Cerebellar nuclear complex (tissue), 1 donor: ENCODE measurements around the gene HERC2.
"Not testable (repeated sequence)": the region's sequence is repeated elsewhere in the genome, so short reads cannot be mapped to it uniquely, and the experiment has no call there.

ENCODE experiments used
- DNase-seq, 2 experiments: peaks; one replicate each; lab custom pipeline; 2025; lab: John Stamatoyannopoulos, UW

Gene HERC2

DNA sequence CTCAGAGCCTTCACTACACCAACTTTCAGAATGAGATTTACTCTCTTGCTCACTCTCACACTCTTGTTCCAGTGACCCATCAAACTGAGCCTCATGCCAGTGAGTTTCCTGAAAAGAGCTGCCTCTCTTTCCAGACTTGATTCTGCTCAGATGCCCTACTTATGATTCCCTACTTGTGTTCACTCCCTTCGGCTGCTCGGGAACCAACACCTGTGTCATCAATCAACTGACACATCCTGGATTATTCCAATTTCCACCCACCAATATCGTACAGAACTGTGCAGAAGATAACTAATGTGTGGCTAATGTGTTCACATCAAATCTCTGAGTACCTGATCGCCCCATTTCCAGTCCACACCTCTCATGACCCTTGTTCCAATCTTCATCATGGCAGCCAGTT, 100.3 kb downstream of the HERC2 start:
- DNase-seq, result not testable (repeated sequence)

DNA sequence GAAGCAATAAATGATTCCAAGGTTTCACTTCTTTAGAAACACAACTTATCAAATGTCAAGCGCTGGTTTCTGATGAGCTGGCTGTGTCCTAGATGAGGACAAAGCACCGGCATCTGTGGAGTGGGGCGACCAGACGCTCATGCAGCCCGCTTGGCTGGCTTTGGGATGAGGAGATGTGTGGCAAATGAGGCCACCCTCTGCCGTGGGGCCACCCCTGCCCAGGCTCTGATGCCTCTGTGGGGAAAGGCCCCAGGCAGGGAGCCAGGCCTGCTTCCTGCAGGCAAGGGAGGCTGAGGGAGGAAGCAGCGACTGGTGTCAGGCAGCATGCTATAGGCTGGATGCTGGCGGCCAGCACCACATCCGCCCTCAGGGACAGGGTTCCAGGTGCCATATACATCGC, 102.9 kb downstream of the HERC2 start:
- DNase-seq, result no peak

DNA sequence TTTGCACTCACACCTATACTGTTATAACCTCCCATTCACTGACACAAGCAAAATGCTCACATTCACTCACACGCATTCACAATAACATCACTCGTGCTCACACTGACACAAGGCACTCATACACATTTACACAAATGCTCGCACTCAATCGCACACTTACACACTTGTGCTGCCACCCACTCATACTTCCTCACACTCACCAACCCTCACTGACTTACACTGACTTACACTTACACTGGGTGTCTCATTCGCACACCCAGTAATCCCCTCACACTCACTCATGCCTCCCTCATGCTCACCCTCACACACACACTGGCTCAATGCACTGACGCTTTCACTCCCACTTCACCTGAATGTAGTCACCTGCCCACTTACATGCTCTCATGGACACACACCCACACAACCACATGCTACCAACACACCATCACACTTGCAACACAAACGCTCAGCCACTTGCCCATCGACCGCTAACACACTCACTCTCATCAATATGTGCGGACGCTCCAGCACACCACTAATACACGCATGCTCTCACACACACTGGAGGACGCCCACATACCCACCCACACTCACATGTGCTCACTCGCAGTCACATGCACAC, 104.9 kb downstream of the HERC2 start:
- DNase-seq, result not testable (repeated sequence)

DNA sequence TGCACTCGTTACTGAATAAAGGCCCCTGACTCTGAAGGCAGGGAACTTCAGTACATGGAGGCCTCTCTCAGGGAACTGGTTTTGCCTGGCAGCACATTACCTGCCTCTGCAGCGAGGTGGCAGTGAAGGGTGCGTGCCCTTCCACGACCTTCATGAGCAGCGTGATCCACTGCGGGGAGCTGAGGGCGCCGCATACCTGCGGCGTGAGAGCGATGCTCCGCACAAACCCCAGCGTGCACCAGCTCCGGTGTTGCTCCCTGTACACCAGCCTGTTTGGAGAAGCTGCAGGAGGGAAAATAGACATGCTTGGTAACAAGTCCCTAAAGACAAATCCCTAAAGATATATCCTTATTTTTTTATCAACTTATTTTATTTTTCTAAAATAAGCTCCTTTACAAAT, 106.5 kb downstream of the HERC2 start:
- DNase-seq, result not testable (repeated sequence)

DNA sequence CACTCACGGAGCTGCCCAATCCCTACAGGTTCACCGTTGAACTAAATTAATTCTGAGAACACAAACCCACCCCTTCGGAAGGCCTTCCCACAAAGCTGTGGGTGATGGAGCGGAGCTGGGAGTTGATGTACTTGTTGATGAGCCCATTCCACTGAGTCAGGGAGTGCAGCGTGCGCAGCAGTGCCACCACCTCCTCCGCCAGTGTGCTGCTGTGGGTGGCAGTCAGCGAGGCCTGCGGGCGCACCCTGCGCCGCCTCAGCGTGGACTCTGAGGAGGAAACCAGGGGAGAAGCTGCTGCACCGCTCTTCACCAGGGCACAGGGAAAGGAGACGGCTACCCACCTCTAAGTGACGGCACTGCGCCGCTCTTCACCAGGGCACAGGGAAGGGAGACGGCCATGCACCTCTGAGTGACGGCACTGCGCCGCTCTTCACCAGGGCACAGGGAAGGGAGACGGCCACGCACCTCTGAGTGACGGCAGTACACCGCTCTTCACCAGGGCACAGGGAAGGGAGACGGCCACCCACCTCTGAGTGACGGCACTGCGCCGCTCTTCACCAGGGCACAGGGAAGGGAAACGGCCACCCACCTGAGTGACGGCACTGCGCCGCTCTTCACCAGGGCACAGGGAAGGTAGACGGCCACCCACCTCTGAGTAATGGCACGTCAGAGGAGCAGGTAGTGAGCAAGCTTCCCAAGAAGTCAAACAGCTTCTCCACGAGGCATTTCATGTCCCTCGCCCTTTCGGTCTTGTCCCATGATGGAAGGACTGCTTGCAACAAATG, 107.8 kb downstream of the HERC2 start:
- DNase-seq, result not testable (repeated sequence)

DNA sequence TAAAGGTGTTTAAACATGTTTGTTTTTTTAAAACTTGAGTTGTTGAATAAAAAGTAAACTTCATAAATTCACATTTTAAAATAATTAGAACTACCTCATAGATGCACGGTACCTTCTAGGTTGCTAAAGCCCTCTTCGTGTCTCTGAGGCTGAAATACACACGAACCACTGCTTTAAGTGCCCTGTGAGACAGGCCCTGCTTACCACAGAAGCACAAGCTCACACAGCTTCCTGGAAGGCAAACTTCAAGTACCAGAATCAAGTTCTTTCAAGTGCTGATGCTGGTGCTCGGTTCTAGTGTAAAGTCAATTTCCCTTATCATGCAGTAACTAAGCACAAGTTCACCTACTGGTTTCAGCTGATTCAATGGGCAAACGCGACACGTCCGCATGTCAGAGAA, 108.6 kb downstream of the HERC2 start:
- not testable (repeated sequence) for DNase-seq

DNA sequence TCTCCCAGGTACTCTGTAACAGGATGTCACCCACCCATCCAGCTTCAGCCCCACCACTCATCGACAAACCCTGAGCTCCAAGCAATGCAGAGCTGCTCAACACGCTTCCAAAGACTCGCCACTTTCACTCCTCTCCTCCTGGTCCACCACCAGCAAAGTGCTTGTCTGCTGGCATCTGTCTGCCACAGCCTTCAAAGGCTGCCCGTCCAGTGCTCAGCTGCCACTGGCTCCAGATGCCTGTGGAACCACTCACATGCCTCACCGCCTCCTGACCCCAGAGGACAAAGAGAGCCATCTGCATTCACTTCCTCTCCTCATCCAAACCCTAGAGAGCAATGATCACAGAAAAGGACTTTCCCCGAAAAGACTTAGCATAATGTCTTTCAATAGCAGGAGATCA, 113.4 kb downstream of the HERC2 start:
- no peak for DNase-seq

DNA sequence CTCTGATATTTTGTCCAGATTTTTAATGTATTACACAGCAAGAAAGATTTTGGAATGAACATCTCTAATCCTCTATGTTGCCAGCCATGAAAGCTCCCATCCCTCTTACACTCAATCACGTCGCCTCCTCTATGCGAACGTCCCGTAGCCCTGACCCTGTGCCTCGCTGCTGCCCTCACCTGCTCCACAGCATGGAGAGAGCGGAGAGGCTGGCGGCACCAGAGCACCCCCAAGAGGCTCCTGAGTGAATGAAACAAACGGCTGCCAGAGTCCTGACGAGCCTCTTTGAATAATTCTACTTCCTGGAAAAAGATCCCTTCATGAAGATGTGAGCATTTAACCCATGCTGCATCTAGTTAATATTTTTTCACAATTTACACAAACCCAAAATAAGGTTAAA, 116.3 kb downstream of the HERC2 start:
- not testable (repeated sequence) for DNase-seq

DNA sequence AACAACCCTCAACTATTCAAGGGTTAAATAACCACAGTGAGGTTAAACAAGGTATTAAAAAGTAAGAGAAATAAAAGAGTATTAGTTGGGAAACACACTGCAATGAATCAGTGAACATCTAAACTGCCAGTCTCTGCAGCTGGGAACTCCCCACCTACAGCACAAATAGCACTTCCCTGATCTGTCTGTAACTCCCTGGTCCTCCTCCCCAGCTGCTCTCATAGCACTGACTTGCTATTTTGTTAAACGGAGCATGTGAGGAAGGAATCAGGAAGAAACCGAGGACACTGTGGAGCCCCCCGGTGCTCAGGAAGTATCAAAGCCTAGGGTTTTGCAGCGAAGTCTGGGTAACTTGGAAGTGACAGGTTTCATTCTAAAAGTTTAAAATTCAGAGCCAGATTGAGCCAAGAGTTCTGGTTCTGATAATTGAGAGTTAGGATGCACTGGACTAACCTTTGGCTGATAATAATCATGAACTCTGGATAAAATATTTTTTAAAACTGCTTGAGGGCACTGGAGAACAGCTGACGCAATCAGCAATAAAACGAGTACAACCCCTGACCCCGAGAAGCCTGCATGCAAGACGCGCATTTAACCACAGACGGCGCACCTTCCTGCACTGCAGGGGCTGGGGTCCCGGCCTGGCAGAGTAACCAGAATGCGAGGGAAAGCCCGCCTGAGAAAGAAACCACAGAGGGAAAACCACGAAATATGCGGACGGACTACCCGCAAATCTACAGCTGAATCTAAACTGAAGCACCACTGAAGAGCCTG, 118.7 kb downstream of the HERC2 start:
- not testable (repeated sequence) for DNase-seq

DNA sequence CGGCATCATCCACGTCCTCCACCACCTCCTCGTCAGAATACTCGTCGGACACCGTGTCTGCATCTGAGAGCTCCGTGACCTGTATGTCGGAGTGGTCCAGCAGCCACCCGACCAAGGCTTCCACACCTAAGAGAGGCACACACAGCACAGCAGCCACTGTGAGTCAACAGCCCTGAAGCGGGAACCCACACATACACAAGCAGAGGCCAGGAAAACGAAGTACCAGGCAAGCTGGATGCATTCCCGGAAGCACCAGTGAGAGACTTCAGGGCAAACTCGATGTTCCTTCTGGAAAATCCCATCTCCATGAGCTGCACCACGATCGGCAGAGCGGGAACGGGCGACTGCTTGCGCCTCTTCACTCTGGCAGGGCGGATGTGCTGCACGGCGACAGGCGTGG, 119.9 kb downstream of the HERC2 start:
- DNase-seq, result not testable (repeated sequence)

DNA sequence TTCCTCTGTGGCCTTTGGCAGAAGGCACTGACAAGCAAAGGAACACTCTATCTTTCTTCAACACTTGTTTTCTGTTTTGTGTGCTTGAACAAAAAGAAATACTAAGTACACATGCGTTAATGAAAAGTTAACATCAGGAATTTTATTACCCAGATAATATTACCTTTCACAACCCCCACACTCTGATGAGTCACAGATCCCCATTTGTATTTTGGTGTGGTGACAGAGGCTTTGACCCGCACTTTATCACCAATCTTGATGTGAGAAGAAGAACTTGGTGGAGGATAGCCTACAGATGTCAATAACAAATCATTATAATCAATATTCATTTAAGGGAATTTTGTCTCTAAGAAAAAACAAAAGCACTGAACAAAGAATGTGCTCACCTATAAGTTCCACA, 123.8 kb downstream of the HERC2 start:
- not testable (repeated sequence) for DNase-seq

DNA sequence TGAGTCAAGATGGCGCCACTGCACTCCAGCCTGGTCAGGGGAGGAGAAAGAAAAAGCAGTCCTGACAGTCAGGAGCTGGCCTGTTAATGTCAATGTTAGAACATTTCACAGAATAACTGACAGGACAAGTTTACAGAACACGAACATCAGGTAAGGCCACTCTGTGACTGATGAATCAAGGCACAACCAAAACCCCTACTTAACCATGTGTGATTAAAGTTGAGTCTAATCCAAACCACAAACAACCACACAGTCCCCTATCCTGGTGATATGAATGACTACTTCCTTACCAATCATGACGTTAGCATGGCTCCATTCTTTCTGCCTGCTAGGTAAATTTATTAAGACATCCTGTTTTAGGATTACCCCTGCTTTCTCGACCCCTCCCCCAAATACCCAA, 124.3 kb downstream of the HERC2 start:
- not testable (repeated sequence) for DNase-seq

DNA sequence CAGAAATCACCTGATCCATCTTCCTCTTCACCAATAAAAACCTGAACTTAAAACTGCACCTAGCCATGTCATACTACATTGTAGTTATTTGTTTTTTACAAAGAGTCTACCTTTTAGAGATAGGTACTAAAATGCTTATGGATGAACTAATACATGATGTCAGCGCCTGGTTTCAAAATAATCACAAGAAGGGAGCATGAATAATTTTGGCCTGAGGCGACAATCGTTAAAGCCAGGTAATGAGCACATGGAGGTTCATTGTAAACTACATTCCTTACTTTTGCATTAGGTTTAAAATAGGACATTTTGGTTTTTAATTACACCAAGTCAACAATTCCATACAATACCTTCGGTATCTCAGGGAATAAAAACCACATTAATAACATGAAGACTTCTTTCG, 125.4 kb downstream of the HERC2 start:
- DNase-seq, result not testable (repeated sequence)

DNA sequence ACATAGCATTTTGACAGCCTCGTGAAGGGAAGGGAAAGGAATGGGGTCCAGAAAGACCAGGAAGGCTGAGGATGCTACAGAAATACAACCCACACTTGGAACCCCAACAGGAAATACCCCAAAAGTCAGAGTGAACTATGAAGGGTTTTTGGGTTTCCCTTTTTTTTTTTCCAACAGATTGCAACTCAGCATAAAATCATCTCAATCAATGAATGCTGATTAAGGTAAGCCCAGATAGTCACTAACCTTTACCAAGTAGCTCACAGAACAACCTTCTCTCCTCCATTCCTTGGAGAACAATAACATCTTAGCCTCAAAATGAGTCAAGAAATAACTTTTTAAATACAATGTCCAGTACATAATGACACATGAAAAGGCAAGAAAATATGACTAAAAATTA, 129.2 kb downstream of the HERC2 start:
- no peak for DNase-seq

DNA sequence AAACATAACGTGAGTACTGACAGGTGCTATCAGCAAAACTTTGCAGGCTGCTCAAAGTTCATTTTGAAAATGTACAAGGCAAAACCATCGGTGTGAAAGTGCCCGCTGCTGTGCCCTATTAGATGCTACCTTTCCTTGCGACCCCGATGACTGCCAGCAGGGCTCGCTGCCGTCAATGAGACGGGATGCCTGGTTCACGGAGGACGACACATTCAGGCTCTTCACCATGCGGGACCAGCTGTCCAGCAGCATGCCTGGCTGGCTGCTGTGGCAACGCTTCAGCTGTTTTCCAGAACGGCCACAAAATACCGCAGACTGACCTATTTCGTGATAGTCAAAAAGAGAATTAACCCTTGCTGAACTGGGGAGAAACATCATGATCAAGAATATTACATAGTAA, 130.1 kb downstream of the HERC2 start:
- DNase-seq, result peak in 1 of 2 experiments; percentile 30

DNA sequence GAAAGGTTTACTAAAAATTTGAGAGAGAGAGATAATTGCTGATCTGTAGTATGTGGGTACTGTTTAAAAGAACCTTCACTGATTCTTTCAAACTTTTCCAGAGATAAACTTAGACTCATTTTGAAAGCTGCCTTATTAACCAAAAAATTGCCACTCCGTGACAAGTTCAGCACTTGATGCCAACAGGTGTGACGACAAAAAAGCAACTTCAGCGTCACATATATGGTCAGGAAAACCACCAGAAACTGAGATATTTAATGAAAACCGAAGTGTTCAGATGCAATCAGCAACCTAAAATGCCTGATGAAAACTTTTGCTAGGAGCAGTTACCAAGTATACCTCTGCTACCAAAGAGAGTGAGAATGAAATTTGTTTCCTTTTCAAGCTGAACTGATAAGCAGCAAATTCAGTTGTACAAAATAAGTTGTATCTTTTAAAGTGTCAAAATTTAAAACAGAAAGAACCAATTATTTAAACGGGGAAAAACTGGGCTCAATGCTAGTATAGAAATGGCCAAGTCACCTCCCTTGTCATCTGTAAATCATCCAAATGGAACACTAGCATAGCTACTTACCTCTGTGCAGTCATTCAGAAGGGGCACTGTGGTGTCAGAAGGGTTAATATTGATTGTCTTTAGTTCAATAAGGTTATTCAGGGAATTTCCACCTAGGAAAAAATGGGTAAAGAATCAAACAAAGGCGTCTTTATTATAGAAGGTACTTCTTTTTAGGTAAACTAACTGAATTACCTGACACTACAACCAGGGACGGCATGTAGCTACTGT, 131.4 kb downstream of the HERC2 start:
- no peak for DNase-seq

DNA sequence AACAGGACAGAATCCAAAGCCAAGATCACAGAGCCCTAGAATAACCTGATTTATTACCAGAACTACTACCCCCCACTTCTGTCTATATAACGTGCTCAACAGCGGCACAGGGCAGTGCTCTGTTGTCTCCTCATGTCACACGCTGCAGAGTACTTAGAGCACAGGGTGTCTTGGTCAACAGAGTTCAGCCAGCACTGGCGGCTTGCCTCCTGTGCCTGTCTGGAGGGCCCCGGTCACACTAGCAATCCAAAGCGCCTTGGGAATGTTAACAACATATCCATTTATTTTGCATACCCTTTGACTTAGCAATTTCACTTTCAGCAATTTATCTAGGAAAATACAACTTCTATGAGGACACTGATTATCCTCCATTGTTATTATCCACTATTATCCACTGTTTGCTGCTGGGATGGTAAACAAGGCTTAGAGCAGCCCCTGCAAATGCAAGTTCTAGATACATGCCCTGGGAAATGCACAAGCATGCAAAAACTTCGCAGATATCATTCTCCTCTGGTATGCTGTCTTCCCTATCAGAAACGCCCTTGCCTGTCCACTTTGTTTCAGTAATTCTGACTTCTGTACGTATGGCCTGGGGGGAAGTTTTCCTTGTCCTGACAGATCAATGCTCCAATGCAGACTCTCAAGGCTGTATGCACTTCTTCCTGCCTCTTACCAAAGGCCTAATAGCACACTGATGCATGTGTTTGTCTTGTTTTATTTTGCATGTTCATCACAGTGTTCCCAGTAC, 136.7 kb downstream of the HERC2 start:
- DNase-seq, result no peak

DNA sequence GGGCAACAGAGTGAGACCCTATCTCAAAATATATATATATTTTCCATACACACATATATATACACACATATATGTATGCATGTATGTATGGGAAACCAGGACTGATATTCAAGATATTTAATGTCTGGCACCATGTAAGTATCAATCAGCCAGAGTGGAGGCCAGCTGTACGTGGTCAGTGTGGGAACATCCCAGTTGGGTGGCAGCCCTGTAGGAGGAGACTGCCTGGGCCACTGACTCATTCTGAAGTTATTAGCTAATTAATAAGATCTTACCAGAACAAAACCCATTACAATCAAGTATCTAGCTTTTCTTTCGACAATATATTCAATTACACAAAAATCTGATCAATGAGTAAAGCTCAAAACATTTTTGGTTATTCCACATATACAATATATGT, 137.8 kb downstream of the HERC2 start:
- DNase-seq, result no peak

DNA sequence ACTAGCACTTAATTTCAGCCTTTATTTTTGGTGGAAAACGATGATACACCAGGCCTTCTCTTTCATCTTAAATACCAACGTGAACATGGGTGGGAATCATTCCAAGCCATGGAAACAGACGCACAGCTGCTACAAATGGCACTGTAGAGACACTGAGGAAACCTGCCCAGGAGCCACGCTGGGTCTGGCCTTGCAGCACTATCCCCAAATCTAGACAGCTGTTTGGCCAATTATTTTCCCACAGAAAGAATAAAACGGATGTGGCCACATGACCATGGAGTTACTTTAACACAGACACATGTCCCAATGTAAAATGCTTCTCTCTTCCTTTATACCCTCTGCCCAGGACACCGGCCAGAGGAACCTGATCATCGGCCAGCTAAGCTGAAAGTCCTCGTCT, 139.2 kb downstream of the HERC2 start:
- no peak for DNase-seq

DNA sequence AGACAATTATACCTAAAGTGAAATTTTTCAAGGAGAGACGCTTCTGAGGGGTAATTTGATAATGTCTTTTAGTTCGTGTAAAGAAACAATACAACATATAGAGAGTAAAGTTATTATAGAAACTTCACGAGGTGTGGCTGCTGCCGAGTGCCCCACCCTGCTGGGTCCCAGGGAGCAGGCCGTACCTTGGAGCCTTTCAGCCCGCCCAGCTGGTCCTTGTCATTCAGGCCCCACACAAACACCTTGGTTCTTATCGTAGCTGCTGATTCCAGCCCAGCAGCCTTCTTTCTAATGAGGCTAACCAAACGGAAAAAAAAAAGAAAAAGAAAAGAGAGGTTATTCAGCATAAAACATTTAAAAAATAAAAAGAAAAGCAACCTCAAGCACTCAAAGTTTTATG, 139.8 kb downstream of the HERC2 start:
- DNase-seq, result no peak

DNA sequence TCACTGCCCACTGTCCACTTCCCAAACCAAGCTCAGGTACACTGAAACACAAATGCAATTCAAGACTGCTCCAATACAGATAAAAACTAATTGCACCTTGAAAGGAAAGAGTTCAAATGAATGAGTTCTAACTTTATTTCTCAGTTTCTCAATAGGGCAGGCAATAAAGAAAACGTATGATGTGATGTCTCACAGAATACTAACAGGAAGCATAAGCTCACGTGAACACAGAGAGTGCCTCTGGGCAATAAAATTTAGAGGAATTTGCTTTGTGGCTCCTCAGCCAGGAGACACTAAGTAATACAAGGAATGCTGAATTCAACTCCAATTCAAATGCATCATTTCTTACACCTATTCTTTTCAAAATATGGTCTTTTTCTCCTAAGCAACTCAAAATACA, 140.6 kb downstream of the HERC2 start:
- DNase-seq, result no peak
